GM12878 (cell line): ENCODE measurements around the gene ARID3A. TPM values are rescaled to one million over a fixed set of nuclear protein-coding genes. Genes with fewer than 3 reads are reported as not detected.

Source experiments
- BACH1 ChIP-seq: fragments of 450-650 bp; IDR thresholded peaks from 2 replicates; pipeline ENCODE4 v1.6.1; 2017; ENCODE audit warnings: mild to moderate bottlenecking, borderline replicate concordance
- EED ChIP-seq: sonication (generic); IDR thresholded peaks from 2 replicates; pipeline ENCODE4 v1.6.1; 2016; ENCODE audit warnings: antibody characterized with exemption, low read depth
- FOS ChIP-seq: IDR thresholded peaks from 3 replicates; pipeline ENCODE4 v1.6.1; 2011; ENCODE audit warnings: borderline replicate concordance; ENCODE audit not compliant: insufficient read length; ENCODE audit errors: extremely low read depth
- MYC ChIP-seq: IDR thresholded peaks from 2 replicates; pipeline ENCODE4 v1.6.1; 2011; ENCODE audit warnings: mild to moderate bottlenecking, low read length, moderate library complexity, inconsistent platforms; ENCODE audit not compliant: insufficient read depth, insufficient replicate concordance, insufficient read length, severe bottlenecking
- PKNOX1 ChIP-seq: fragments of 450-650 bp; IDR thresholded peaks from 2 replicates; pipeline ENCODE4 v1.6.1; 2016; ENCODE audit warnings: mild to moderate bottlenecking
- SIX5 ChIP-seq: IDR thresholded peaks from 2 replicates; pipeline ENCODE4 v1.6.1; 2011; ENCODE audit warnings: mild to moderate bottlenecking, low read depth, low read length, moderate library complexity; ENCODE audit not compliant: severe bottlenecking
- ZNF24 ChIP-seq: fragments of 450-650 bp; IDR thresholded peaks from 2 replicates; pipeline ENCODE4 v1.6.1; 2017; ENCODE audit warnings: antibody characterized with exemption, mild to moderate bottlenecking
- polyA plus RNA-seq, 11 experiments: library from polyadenylated mRNA; depleted of rRNA in 4 of 11; unstranded in 6 of 11; stranded (reverse) in 5 of 11; fragments of >200 nt; fragmentation: Nextera tagmentation in 4 of 11; fragmentation: Illumina TruSeq in 1 of 11; extraction: Ambion mirVana in 4 of 11; extraction: Trizol in 1 of 11; gene quantifications; 1 replicate in 1 of 11; 2 replicates in 10 of 11; pipeline versions ENCODE4 v1.2.1 to v1.2.3, GENCODE V29; 2011 to 2016; ENCODE audit warnings: inconsistent platforms in 2 of 11, missing spikeins in 2 of 11, low read depth in 1 of 11
- total RNA-seq, 4 experiments: library from RNA; depleted of rRNA in 3 of 4; stranded (reverse); fragments of >200 nt in 3 of 4; fragmentation: Illumina TruSeq in 1 of 4; extraction: Trizol in 1 of 4; gene quantifications; 2 replicates each; pipeline versions ENCODE4 v1.2.1 to v1.2.3, GENCODE V29; 2013 to 2021
- TF ChIP-seq, protein P1 (sequence below): fragments of 450-650 bp; IDR thresholded peaks from 2 replicates; pipeline ENCODE4 v1.6.1; 2018; ENCODE audit warnings: mild to moderate bottlenecking, low read depth, moderate library complexity; ENCODE audit not compliant: partially characterized antibody
- TF ChIP-seq, protein P2 (sequence below): IDR thresholded peaks from 2 replicates; pipeline ENCODE4 v1.6.1; 2012; ENCODE audit warnings: mild to moderate bottlenecking, low read depth, low read length
- TF ChIP-seq, protein P3 (sequence below): fragments of 450-650 bp; IDR thresholded peaks from 2 replicates; pipeline ENCODE4 v1.6.1; 2016; ENCODE audit warnings: mild to moderate bottlenecking, moderate library complexity, borderline replicate concordance
- TF ChIP-seq, protein P4 (sequence below): fragments of 150-350 bp; IDR thresholded peaks from 2 replicates; pipeline ENCODE4 v1.6.1; 2016; ENCODE audit warnings: low read depth, low read length

Gene ARID3A
- total and polyA plus RNA-seq, 10 of the 15 experiments (the other 5 are each of a cell fraction or from before 2014, with no cell fraction given), result 0.76 to 70.0 (median 16.7) TPM

GRCh38 chr19:1008268-1009040, 82.6 kb downstream of the ARID3A start (continued):
- TF ChIP-seq, protein P1, sequence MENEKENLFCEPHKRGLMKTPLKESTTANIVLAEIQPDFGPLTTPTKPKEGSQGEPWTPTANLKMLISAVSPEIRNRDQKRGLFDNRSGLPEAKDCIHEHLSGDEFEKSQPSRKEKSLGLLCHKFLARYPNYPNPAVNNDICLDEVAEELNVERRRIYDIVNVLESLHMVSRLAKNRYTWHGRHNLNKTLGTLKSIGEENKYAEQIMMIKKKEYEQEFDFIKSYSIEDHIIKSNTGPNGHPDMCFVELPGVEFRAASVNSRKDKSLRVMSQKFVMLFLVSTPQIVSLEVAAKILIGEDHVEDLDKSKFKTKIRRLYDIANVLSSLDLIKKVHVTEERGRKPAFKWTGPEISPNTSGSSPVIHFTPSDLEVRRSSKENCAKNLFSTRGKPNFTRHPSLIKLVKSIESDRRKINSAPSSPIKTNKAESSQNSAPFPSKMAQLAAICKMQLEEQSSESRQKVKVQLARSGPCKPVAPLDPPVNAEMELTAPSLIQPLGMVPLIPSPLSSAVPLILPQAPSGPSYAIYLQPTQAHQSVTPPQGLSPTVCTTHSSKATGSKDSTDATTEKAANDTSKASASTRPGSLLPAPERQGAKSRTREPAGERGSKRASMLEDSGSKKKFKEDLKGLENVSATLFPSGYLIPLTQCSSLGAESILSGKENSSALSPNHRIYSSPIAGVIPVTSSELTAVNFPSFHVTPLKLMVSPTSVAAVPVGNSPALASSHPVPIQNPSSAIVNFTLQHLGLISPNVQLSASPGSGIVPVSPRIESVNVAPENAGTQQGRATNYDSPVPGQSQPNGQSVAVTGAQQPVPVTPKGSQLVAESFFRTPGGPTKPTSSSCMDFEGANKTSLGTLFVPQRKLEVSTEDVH, result no peak
- TF ChIP-seq SIX5 (no peak), ZNF24 (no peak), EED (no peak), BACH1 (no peak), FOS (no peak), PKNOX1 (no peak), MYC (no peak)
- TF ChIP-seq, protein P2, sequence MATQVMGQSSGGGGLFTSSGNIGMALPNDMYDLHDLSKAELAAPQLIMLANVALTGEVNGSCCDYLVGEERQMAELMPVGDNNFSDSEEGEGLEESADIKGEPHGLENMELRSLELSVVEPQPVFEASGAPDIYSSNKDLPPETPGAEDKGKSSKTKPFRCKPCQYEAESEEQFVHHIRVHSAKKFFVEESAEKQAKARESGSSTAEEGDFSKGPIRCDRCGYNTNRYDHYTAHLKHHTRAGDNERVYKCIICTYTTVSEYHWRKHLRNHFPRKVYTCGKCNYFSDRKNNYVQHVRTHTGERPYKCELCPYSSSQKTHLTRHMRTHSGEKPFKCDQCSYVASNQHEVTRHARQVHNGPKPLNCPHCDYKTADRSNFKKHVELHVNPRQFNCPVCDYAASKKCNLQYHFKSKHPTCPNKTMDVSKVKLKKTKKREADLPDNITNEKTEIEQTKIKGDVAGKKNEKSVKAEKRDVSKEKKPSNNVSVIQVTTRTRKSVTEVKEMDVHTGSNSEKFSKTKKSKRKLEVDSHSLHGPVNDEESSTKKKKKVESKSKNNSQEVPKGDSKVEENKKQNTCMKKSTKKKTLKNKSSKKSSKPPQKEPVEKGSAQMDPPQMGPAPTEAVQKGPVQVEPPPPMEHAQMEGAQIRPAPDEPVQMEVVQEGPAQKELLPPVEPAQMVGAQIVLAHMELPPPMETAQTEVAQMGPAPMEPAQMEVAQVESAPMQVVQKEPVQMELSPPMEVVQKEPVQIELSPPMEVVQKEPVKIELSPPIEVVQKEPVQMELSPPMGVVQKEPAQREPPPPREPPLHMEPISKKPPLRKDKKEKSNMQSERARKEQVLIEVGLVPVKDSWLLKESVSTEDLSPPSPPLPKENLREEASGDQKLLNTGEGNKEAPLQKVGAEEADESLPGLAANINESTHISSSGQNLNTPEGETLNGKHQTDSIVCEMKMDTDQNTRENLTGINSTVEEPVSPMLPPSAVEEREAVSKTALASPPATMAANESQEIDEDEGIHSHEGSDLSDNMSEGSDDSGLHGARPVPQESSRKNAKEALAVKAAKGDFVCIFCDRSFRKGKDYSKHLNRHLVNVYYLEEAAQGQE, result no peak
- TF ChIP-seq, protein P3, sequence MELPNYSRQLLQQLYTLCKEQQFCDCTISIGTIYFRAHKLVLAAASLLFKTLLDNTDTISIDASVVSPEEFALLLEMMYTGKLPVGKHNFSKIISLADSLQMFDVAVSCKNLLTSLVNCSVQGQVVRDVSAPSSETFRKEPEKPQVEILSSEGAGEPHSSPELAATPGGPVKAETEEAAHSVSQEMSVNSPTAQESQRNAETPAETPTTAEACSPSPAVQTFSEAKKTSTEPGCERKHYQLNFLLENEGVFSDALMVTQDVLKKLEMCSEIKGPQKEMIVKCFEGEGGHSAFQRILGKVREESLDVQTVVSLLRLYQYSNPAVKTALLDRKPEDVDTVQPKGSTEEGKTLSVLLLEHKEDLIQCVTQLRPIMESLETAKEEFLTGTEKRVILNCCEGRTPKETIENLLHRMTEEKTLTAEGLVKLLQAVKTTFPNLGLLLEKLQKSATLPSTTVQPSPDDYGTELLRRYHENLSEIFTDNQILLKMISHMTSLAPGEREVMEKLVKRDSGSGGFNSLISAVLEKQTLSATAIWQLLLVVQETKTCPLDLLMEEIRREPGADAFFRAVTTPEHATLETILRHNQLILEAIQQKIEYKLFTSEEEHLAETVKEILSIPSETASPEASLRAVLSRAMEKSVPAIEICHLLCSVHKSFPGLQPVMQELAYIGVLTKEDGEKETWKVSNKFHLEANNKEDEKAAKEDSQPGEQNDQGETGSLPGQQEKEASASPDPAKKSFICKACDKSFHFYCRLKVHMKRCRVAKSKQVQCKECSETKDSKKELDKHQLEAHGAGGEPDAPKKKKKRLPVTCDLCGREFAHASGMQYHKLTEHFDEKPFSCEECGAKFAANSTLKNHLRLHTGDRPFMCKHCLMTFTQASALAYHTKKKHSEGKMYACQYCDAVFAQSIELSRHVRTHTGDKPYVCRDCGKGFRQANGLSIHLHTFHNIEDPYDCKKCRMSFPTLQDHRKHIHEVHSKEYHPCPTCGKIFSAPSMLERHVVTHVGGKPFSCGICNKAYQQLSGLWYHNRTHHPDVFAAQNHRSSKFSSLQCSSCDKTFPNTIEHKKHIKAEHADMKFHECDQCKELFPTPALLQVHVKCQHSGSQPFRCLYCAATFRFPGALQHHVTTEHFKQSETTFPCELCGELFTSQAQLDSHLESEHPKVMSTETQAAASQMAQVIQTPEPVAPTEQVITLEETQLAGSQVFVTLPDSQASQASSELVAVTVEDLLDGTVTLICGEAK, result no peak
- TF ChIP-seq, protein P4, sequence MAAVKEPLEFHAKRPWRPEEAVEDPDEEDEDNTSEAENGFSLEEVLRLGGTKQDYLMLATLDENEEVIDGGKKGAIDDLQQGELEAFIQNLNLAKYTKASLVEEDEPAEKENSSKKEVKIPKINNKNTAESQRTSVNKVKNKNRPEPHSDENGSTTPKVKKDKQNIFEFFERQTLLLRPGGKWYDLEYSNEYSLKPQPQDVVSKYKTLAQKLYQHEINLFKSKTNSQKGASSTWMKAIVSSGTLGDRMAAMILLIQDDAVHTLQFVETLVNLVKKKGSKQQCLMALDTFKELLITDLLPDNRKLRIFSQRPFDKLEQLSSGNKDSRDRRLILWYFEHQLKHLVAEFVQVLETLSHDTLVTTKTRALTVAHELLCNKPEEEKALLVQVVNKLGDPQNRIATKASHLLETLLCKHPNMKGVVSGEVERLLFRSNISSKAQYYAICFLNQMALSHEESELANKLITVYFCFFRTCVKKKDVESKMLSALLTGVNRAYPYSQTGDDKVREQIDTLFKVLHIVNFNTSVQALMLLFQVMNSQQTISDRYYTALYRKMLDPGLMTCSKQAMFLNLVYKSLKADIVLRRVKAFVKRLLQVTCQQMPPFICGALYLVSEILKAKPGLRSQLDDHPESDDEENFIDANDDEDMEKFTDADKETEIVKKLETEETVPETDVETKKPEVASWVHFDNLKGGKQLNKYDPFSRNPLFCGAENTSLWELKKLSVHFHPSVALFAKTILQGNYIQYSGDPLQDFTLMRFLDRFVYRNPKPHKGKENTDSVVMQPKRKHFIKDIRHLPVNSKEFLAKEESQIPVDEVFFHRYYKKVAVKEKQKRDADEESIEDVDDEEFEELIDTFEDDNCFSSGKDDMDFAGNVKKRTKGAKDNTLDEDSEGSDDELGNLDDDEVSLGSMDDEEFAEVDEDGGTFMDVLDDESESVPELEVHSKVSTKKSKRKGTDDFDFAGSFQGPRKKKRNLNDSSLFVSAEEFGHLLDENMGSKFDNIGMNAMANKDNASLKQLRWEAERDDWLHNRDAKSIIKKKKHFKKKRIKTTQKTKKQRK, result no peak
